Measurements from ENCODE around the gene MPPED1. TPM values are rescaled to one million over a fixed set of nuclear protein-coding genes. Genes with fewer than 3 reads are reported as not detected.

Gene MPPED1, protein sequence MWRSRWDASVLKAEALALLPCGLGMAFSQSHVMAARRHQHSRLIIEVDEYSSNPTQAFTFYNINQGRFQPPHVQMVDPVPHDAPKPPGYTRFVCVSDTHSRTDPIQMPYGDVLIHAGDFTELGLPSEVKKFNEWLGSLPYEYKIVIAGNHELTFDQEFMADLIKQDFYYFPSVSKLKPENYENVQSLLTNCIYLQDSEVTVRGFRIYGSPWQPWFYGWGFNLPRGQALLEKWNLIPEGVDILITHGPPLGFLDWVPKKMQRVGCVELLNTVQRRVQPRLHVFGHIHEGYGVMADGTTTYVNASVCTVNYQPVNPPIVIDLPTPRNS
- total RNA-seq (not detected), polyA plus RNA-seq (under 1 TPM in 1 of 2 donors, not detected in 1; 0.01 TPM)
- long read RNA-seq, donor 1: 0 reads
- long read RNA-seq, donor 2: 0 reads
- long read RNA-seq, donor 3: 0 reads

- Histone ChIP-seq H3K27ac (no peak within 1 kb of the TSS), H3K36me3 (no peaks in the 10 kb centered on the region), H3K9me3 (no peaks in the 10 kb centered on the region), H3K4me1 (no peaks in the 10 kb centered on the region), H3K4me3 (peak within 1 kb of the TSS in 1 of 10 donors; percentile 39), H3K27me3 (peaks cover 3 to 86% (median 74%) of the 10 kb centered on the region in 7 donors)
- DNase-seq: no peak
- intact Hi-C loops (cut with DNase I): no loop called here
- TF ChIP-seq CTCF (IDR thresholded peaks at IDR 0.05): no peak
- ATAC-seq: no peak
- WGBS, 2 donors: 2% methylated on average over 38 to 68 of the region's 95 CpGs
Measured at GRCh38 chr22:43411869-43412807, at the start of gene MPPED1. Gene MPPED1, plus strand, starts transcription at chr22:43412014. Its CDS starts 12,972 bp downstream, at chr22:43424986.

DNA sequence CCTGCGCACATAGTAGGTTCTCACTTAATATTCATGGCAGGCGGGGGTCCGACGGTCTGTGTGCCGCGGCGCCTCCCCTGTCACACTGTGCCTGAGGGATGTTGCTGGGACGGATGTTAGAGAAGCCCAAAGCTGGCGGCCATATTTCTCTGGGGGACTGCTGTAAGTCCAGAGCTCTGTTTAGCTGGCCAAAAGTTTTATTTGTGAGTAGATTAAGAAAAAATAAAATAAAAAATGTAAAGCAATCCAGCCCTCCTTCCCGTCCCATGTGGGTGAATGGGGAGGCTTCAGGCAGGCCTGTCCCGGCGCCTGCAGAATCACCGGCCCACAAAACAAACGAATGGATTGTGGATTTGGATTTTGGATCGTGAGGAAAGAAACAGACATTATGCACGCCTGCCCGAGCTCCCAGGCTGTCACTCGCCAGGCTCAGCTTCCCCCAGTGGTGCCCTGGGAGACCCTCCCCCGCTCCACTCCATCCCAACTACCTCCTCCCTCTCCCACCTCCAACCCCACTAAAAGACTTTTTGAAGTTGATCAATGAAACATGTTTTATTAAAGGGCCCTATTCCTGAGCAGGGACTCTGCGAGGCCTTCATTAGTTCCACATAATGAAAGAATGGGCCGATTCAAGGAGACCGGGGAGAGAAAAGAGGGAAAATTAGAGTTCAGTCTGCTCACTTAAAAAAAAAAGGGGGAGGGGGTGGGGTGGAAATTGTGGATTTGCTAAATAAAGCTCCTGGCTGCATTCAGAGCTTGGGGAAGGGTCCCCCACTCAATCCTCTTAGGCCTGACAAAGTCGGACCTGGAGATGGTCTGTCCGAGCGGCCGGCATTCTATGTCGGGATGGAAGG, 48.3 kb upstream of the MPPED1 start:
- no peaks in the 10 kb centered on the region for H3K36me3 ChIP-seq
- no peak for TF ChIP-seq CTCF (IDR thresholded peaks at IDR 0.05)
- no peaks in the 10 kb centered on the region for H3K9me3 ChIP-seq
- no peak for DNase-seq
- no peak for ATAC-seq
- H3K27me3 ChIP-seq: peaks cover 0 to 68% (median 36%) of the 10 kb centered on the region in 7 donors
- intact Hi-C loops (cut with DNase I): no loop called here
- H3K4me3 ChIP-seq: no peak overlapping the region
- H3K27ac ChIP-seq: no peak overlapping the region
- WGBS, 2 donors: 76% methylated on average over 27 of the region's 27 CpGs
- H3K4me1 ChIP-seq: no peaks in the 10 kb centered on the region

DNA sequence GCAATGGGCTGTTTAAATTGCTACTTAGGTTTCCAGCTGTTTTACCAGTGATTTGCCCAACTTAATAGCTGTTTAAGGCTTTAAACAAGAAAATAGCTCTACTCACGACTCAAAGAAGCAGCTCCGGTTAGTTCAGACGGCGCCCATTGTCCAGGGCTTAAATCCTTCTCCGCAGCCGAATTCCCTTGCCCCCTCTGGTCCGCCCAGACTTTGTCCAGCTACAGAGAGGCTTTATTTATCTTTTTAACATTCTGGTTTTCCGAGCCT, 47.7 kb upstream of the MPPED1 start:
- H3K27me3 ChIP-seq: peaks cover 0 to 73% (median 41%) of the 10 kb centered on the region in 7 donors
- no peak for DNase-seq
- no peaks in the 10 kb centered on the region for H3K4me1 ChIP-seq
- TF ChIP-seq CTCF (IDR thresholded peaks at IDR 0.05): no peak
- no peak overlapping the region for H3K27ac ChIP-seq
- intact Hi-C loops (cut with DNase I): no loop called here
- no peak for ATAC-seq
- H3K36me3 ChIP-seq: no peaks in the 10 kb centered on the region
- no peaks in the 10 kb centered on the region for H3K9me3 ChIP-seq
- no peak overlapping the region for H3K4me3 ChIP-seq
- 78 to 81% methylated on average over 8 of the region's 8 CpGs for WGBS, 2 donors

Measured in heart right ventricle (tissue), 16 donors.